Activated CD4-positive, alpha-beta T cell treated with anti-CD3 and anti-CD28 coated beads, Interleukin-2, amount 10 ng/mL, durations not matched to agents 7 days and 5 days (primary cell): ENCODE measurements around the gene INKA1. TPM values are rescaled to one million over a fixed set of nuclear protein-coding genes. Genes with fewer than 3 reads are reported as not detected.

Experiments used
- CTCF ChIA-PET: fragments of 350-600 bp; sonication (Branson Sonifier 250); formaldehyde crosslinking; loops from one replicate; lab custom pipeline; 2021; ENCODE audit warnings: antibody characterized with exemption; lab: Charles Lee
- POLR2A ChIA-PET: fragments of 350-600 bp; sonication (Branson Sonifier 250); formaldehyde crosslinking; loops from one replicate; lab custom pipeline; 2021; ENCODE audit warnings: antibody characterized with exemption; lab: Charles Lee
- DNase-seq: peaks from one replicate; pipeline ENCODE4 v3.0.0-alpha.2; 2020
- H3K27ac Mint-ChIP-seq: one replicate; pipeline ENCODE4 v1.8.0; 2021; ENCODE audit warnings: mild to moderate bottlenecking, moderate library complexity, mixed read lengths
- H3K27me3 Mint-ChIP-seq: one replicate; pipeline ENCODE4 v1.8.0; 2021; ENCODE audit warnings: mixed read lengths
- H3K36me3 Mint-ChIP-seq: one replicate; pipeline ENCODE4 v1.8.0; 2021; ENCODE audit warnings: low read depth, mixed read lengths
- H3K4me1 Mint-ChIP-seq: one replicate; pipeline ENCODE4 v1.8.0; 2021; ENCODE audit warnings: mixed read lengths
- H3K4me3 Mint-ChIP-seq: one replicate; pipeline ENCODE4 v1.8.0; 2021; ENCODE audit warnings: mild to moderate bottlenecking, moderate library complexity, mixed read lengths
- H3K9me3 Mint-ChIP-seq: one replicate; pipeline ENCODE4 v1.8.0; 2021; ENCODE audit warnings: mixed read lengths
- total RNA-seq, 2 experiments: library from RNA; stranded (reverse); gene quantifications; one replicate each; pipeline ENCODE4 v1.2.3, GENCODE V29; 2021

INKA1 gene
- total RNA-seq: under 1 TPM; 0.46 to 0.60 TPM

DNA sequence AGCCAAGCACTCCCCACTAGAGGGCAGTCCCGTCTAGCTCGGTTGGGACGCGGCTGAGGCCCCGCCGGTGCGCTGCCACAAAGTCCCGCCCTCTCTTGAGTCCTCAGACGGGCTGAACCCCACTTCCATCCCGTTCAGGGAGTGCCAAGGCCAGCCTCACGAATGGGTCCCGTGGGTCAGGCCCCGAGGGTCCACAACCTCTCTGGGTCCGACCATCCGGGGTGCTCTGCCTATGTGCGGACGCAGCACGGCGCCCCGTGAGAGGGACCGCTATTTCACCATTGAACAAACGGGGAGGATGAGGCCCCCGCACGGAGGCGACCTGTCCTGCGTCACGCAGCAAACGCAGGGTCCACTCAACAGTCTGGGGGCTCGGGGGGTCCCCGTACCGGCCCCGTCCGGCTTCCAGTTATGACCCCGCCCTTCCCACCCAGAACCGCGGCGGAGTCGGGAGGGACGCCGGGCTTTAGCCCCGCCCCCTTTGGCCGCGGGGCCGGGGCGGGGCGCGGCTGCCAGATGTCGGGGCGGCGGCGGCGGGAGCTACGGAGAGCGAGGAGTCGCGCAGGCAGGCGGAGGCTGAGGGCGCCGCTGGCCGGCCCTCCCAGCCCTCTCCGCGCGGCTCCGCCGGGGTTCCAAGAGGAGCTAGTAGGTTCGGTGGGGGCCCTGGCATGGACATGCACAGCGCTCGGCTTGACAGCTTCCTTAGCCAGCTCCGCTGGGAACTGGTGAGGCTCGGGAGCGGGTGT, at the start of gene INKA1:
TSS of gene INKA1 (plus strand) at position 543 of the 746 bp plus-strand sequence. CDS start at position 675, 132 bp downstream.
- H3K4me3 Mint-ChIP-seq: peak within 1 kb of the TSS; percentile 78
- peak; percentile 92 for DNase-seq
- CTCF ChIA-PET: interaction anchor here (0.6 to 3.1 kb wide), 31 partner anchors 9 to 302 kb away, joined by 3 to 48 read pairs (median 5); partner anchors contain the start of genes AMIGO3, IP6K1, MON1A and UBA7
- POLR2A ChIA-PET: interaction anchor here (1.9 kb wide), 1 partner anchor 11 kb away, joined by 4 read pairs; the partner anchor contains the start of gene UBA7
- peaks cover 14% of the 10 kb centered on the region for H3K27me3 Mint-ChIP-seq
- H3K4me1 Mint-ChIP-seq: peaks cover 32% of the 10 kb centered on the region
- peaks cover 7% of the 10 kb centered on the region for H3K36me3 Mint-ChIP-seq
- peak within 1 kb of the TSS; percentile 62 for H3K27ac Mint-ChIP-seq
- H3K9me3 Mint-ChIP-seq: no peaks in the 10 kb centered on the region

DNA sequence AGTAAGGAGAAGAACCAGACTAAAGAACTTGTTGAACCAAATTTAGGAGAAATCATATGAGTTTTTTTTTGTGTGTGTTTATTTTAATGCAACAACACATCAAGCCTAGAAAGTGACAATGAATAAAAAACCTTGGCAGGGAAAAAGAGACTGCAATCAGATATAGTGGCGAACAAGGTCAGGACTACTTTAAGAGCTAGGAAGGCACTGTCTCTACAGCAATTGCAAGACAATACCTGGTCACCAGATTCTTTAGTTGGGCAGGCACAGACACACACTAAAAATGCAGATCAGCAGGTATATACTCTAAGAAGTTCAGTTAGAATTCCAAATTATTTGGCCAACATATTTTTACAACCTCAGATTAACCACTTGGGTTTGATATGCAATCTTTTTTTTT, 48.5 kb upstream of the INKA1 start:
- Mint-ChIP-seq H3K36me3 (peaks cover 3% of the 10 kb centered on the region), H3K27ac (no peak overlapping the region), H3K27me3 (no peaks in the 10 kb centered on the region), H3K4me1 (peaks cover 2% of the 10 kb centered on the region), H3K9me3 (no peaks in the 10 kb centered on the region), H3K4me3 (no peak overlapping the region)
- CTCF ChIA-PET: interaction anchor here (0.6 kb wide), 1 partner anchor 14 kb away, joined by 4 read pairs; no protein-coding TSS in a partner anchor
- no peak for DNase-seq
- POLR2A ChIA-PET: no interaction called here

DNA sequence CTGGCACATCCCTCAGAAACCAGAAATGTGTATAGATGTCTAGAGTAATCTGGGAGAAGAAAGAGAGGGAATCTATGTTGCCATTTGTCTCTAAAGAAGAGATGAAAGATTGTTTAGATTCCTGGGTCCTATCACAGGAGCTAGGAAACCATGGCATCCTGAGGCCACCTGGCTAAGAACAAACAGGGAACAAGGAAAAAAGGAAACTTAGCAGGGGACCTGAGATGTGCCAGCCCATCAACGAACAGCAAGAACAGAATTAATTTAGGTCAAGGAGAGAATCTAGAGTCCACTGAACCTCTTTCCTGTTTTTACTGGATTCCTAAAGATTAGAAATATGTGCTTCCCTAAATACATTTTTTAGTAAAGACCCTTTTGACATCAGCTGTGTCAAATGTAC, 47.0 kb upstream of the INKA1 start:
- Mint-ChIP-seq H3K36me3 (peaks cover 3% of the 10 kb centered on the region), H3K27ac (no peak overlapping the region), H3K4me3 (no peak overlapping the region), H3K4me1 (peaks cover 2% of the 10 kb centered on the region), H3K27me3 (no peaks in the 10 kb centered on the region), H3K9me3 (no peaks in the 10 kb centered on the region)
- CTCF ChIA-PET: interaction anchor here (0.6 kb wide), 1 partner anchor 46 kb away, joined by 3 read pairs; no protein-coding TSS in a partner anchor
- DNase-seq: no peak
- POLR2A ChIA-PET: interaction anchor here (0.6 kb wide), 1 partner anchor 16 kb away, joined by 5 read pairs; no protein-coding TSS in a partner anchor

DNA sequence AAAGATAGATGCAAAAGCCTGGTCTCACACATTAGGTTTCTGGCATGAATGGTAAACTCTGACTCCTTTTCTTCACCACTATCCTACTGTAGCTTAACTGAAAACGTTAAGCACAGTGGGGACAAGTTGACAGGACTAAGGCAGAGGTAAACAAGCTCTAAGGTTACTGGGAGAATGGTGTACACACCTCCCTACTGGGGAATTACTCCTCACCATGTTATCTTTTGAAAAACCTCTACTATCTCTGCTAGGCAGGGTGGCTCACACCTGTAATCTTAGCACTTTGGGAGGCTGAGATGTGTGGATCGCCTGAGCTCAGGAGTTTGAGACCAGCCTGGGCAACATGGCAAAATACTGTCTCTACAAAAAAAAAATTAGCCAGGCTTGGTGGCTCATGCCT, 45.9 kb upstream of the INKA1 start:
- Mint-ChIP-seq H3K27me3 (no peaks in the 10 kb centered on the region), H3K27ac (no peak overlapping the region), H3K4me1 (peaks cover 2% of the 10 kb centered on the region), H3K9me3 (no peaks in the 10 kb centered on the region), H3K36me3 (peaks cover 3% of the 10 kb centered on the region), H3K4me3 (no peak overlapping the region)
- CTCF ChIA-PET: interaction anchor here (0.5 to 1.3 kb wide), 2 partner anchors 82 to 314 kb away, joined by 3 read pairs; no protein-coding TSS in a partner anchor
- POLR2A ChIA-PET: no interaction called here
- DNase-seq: no peak

DNA sequence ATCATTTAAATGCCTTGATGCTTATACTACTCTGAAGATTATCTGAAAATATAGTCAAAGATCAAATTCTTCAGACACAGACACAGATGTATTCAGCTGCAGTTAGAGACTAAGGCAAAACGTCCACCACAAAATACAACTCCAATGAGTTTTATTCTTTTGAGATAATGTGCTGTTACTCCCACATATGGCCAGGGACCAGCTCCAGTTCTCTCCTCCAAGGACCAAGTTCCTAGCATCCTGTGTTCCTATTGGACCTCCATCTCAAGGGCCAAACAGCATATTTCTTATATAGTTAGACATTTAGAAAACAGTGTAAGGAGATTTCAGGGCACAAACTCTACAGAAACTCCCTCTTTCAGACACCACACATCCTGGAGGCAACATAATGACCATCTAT, 43.8 kb upstream of the INKA1 start:
- Mint-ChIP-seq H3K36me3 (no peaks in the 10 kb centered on the region), H3K27me3 (no peaks in the 10 kb centered on the region), H3K27ac (no peak overlapping the region), H3K9me3 (no peaks in the 10 kb centered on the region), H3K4me1 (peaks cover 2% of the 10 kb centered on the region), H3K4me3 (no peak overlapping the region)
- no peak for DNase-seq
- ChIA-PET POLR2A (no interaction called here), CTCF (no interaction called here)

DNA sequence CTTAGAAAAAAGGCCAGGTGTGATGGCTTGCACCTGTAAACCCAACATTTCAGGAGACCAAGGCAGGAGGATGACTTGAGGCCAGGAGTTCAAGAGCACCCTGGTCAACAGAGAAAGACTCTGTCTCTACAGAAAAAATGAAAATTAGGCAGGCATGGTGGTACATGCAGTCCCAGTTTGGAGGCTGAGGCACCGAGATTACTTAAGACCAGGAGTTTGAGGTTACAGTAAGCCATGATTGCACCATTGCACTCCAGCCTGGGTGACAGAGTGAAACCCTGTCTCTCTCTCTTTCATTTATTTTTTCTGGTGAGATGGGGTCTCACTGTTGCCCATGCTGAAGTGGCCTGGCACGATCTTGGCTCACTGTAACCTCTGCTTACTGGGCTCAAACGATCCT, 41.4 kb upstream of the INKA1 start:
- H3K9me3 Mint-ChIP-seq: no peaks in the 10 kb centered on the region
- no peak for DNase-seq
- no peak overlapping the region for H3K27ac Mint-ChIP-seq
- ChIA-PET POLR2A (interaction anchor here (0.7 kb wide), 1 partner anchor 344 kb away, joined by 3 read pairs; no protein-coding TSS in a partner anchor), CTCF (no interaction called here)
- no peaks in the 10 kb centered on the region for H3K36me3 Mint-ChIP-seq
- no peak overlapping the region for H3K4me3 Mint-ChIP-seq
- H3K27me3 Mint-ChIP-seq: no peaks in the 10 kb centered on the region
- H3K4me1 Mint-ChIP-seq: peaks cover 6% of the 10 kb centered on the region

DNA sequence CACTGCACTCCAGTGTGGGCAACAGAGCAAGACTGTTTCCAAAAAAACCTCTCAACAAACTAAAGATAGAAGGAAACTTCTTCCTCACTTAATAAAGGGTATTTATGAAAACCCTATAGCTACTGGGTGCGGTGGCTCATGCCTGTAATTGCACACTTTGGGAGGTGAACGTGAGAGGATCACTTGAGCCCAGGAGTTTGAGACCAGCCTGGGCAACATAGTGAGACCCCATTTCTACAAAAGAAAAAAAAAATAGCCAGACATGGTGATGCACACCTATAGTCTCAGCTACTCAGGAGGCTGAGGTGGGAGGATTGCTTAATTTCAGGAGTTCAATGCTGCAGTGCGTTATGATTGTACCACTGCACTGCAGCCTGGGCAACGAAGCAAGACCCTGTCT, 39.1 kb upstream of the INKA1 start:
- Mint-ChIP-seq H3K36me3 (peaks cover 3% of the 10 kb centered on the region), H3K9me3 (no peaks in the 10 kb centered on the region), H3K4me1 (peaks cover 4% of the 10 kb centered on the region), H3K27me3 (no peaks in the 10 kb centered on the region), H3K27ac (no peak overlapping the region), H3K4me3 (no peak overlapping the region)
- no peak for DNase-seq
- POLR2A ChIA-PET: interaction anchor here (0.6 kb wide), 1 partner anchor 10 kb away, joined by 3 read pairs; no protein-coding TSS in a partner anchor
- CTCF ChIA-PET: no interaction called here

DNA sequence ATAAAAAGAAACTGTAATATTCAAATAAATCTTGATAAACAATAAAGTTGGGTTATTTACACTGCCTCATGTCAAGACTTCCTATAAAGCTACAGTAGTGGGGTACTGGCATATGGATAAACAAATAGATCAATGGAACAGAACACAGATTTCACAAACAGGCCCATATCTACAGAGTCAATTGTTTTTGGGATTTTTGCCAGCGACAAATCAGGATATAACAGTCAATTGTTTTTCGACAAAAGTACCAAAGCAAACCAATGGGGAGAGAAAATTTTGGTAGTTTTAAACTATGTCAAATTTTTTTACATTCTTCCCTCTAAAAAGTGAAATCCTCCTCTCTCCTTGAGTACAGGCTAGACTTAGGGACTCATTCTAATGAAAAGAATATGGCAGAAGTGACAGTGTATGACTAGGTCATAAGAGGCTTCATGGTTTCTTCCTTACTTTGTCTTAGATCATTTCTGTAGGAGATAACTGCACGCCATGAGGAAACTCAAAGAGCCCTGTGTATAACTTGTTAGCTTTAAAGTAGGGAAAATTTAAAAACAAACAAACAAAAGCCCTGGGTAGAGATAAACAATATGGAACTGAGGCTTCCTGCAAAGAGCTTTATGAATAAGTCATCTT, 33.7 kb upstream of the INKA1 start:
- DNase-seq: no peak
- Mint-ChIP-seq H3K27ac (no peak overlapping the region), H3K9me3 (no peaks in the 10 kb centered on the region), H3K27me3 (no peaks in the 10 kb centered on the region), H3K36me3 (peaks cover 13% of the 10 kb centered on the region), H3K4me3 (no peak overlapping the region), H3K4me1 (peaks cover 10% of the 10 kb centered on the region)
- ChIA-PET CTCF (no interaction called here), POLR2A (no interaction called here)

DNA sequence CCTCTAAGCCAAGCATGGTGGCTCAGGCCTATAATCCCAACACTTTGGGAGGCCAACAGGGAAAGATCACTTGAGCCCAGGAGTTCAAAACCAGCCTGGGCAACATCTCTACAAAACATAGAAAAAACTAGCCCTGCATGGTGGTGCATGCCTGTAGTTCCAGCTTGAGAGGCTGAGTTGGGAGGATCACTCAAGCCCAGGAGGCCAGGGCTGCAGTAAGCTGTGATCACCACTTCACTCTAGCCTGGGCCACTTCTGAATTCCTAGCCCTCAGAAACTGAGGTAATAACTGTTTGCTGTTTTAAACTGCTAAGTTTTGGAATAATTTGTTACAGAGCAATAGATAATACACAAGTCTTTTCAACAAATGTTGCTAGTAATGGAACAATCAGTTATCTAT, 33.1 kb upstream of the INKA1 start:
- H3K4me1 Mint-ChIP-seq: peaks cover 10% of the 10 kb centered on the region
- POLR2A ChIA-PET: no interaction called here
- peaks cover 13% of the 10 kb centered on the region for H3K36me3 Mint-ChIP-seq
- H3K9me3 Mint-ChIP-seq: no peaks in the 10 kb centered on the region
- no peak overlapping the region for H3K27ac Mint-ChIP-seq
- no peak for DNase-seq
- CTCF ChIA-PET: interaction anchor here (1.2 kb wide), 1 partner anchor 42 kb away, joined by 4 read pairs; no protein-coding TSS in a partner anchor
- no peaks in the 10 kb centered on the region for H3K27me3 Mint-ChIP-seq
- H3K4me3 Mint-ChIP-seq: no peak overlapping the region

DNA sequence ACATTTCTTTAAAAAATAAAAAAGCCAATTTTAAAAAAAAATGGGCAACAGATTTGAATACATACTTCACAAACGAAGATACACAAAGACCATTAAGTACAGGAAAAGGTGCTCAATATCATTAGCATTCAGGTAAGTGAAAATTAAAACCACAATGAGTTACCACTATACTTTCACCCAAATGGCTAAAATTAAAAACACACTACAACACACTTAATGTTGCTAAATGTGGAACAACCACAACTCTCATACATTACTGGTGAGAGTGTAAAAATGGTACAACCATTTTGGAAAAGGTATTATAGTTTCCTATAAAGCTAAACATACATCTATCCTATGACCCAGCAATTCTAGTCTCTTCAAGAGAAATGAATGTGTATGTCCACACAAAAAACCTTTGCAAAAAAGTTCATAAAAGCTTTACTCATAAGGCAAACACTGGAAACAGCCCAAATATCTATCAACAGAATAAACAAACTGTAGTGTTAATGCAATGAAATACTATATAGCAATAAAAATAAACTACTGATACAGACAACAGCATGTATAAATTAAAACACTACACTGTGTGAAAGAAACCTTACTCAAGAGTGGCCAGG, 31.6 kb upstream of the INKA1 start:
- CTCF ChIA-PET: interaction anchor here (0.5 to 1.2 kb wide), 4 partner anchors 41 to 1054 kb away, joined by 3 to 5 read pairs (median 4); no protein-coding TSS in a partner anchor
- H3K36me3 Mint-ChIP-seq: peaks cover 13% of the 10 kb centered on the region
- H3K9me3 Mint-ChIP-seq: no peaks in the 10 kb centered on the region
- H3K27me3 Mint-ChIP-seq: no peaks in the 10 kb centered on the region
- no peak overlapping the region for H3K27ac Mint-ChIP-seq
- H3K4me1 Mint-ChIP-seq: peaks cover 8% of the 10 kb centered on the region
- POLR2A ChIA-PET: no interaction called here
- no peak for DNase-seq
- H3K4me3 Mint-ChIP-seq: no peak overlapping the region

DNA sequence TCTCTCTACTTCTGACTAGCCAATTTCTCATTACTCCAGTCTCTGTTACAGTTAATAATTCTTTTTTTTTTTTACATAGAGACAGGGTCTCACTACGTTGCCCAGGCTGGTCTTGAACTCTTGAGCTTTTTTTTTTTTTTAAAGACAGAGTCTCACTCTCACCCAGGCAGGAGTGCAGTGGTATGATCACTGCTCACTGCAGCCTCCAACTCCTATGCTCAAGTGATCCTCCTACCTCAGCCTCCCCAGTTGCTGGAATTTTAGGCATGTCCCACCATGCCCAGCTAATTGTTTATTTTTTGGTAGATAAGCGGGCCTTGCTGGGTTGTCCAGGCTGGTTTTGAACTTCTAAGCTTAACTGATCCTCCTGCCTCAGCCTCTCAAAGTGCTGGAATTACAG, 30.4 kb upstream of the INKA1 start:
- Mint-ChIP-seq H3K4me1 (peaks cover 8% of the 10 kb centered on the region), H3K36me3 (peaks cover 13% of the 10 kb centered on the region), H3K4me3 (no peak overlapping the region), H3K9me3 (no peaks in the 10 kb centered on the region), H3K27ac (no peak overlapping the region), H3K27me3 (no peaks in the 10 kb centered on the region)
- DNase-seq: no peak
- ChIA-PET POLR2A (no interaction called here), CTCF (interaction anchor here (0.6 to 1.6 kb wide), 2 partner anchors 9 to 72 kb away, joined by 4 read pairs; no protein-coding TSS in a partner anchor)

DNA sequence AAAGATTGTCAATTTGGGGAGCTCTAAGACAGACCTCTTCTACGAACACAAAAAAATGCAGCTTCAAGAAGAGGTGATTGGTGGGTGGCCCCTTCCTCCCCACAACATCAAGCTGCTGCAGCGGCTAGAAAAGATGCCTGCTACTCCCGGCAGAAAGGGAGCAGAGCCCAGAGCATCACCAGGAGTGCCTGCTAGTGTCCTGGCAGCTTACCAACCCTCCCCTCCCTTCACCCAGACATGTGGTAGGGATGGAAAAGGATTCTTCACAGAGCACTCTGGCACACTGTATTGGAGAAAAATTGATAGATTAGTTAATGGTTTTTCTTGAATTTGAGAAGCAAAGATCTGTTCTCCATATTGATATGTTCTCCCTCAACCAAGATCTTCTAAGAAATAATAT, 27.5 kb upstream of the INKA1 start:
- Mint-ChIP-seq H3K4me3 (no peak overlapping the region), H3K4me1 (peaks cover 9% of the 10 kb centered on the region), H3K9me3 (no peaks in the 10 kb centered on the region), H3K27me3 (no peaks in the 10 kb centered on the region), H3K27ac (no peak overlapping the region), H3K36me3 (peaks cover 8% of the 10 kb centered on the region)
- no peak for DNase-seq
- POLR2A ChIA-PET: no interaction called here
- CTCF ChIA-PET: no interaction called here
